NCI-H187 (cell line): Measurements from ENCODE around the gene CNGB1.
"Not testable (repeated sequence)": the region's sequence is repeated elsewhere in the genome, so short reads cannot be mapped to it uniquely, and the experiment has no call there.

Source experiments
- DNase-seq, 2 experiments: peaks; one replicate each; lab custom pipeline; 2025; lab: John Stamatoyannopoulos, UW

CNGB1 gene

DNA sequence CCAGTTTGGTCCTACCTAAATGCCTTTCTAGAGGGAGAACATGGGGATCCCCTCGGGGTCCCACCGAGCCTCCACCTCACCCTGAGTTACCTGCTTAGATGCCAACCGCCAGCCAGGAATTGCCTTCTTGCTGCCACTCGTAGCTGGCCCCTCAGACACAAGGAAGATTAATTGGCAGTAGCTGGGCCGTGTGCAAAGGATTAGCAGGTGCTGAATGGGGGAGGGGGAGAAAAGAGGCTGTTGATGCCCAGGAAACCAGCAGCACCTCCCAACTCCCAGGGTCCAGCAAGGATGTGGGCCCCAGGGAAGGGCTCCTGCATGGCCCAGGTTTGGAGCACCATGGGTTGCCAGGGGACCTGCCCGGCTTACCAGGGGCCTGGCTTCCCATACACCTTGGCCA, at the start of gene CNGB1:
TSS of gene CNGB1 (minus strand) at position 159 of the 400 bp plus-strand sequence. CDS start 3,842 bp downstream, outside the sequence.
- DNase-seq, result no peak

DNA sequence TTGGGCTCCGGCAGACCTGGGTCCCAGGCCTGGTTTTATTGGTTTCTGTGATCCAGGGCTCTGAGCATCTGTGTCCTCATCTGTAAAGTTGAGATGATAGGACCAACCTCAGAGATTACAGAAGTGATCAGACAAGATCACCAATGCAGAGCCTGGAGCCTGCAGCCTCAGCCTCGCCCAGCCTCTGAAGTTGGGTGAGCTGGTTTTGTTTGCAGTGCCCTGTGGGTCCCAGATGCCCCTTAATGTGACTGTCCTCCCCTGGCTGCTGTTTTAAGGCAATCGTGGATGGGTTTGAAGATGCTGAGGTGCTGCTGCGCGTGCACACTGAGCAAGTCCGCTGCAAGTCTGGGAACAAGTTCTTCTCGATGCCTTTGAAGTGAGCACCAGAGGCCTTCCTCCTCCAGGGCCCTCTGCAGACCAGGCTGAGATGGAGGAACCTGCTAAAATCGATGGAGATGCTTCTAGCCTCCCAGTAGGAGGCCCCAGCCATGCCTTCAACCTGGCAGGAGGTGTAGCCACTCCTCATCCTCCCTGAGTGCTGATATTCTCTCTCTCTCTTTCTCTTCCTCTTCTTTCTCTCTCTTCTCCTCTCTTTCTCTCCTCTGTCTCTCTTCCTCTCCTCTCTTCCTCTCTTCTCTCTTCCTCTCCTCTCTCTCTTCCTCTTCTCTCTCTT, 49.1 kb upstream of the CNGB1 start:
- no peak for DNase-seq

DNA sequence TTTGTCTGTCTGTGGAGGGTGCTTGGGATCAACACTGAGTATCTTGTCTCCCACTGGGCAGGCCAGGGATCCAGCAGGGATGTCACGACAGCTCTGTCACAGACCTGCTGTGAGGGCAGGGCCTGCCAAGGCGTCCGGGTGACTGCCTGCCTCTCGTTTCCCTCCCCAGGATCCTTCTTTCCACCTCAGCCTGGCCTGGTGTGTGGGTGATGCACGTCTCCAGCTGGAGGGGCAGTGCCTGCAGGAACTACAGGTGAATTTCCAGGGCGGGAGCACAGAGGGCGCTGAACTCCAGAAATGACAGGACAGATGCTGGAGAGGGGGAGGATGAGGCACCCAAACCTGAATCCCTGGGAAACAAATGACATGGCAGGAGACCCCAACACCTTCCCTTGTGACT, 47.9 kb upstream of the CNGB1 start:
- no peak for DNase-seq

DNA sequence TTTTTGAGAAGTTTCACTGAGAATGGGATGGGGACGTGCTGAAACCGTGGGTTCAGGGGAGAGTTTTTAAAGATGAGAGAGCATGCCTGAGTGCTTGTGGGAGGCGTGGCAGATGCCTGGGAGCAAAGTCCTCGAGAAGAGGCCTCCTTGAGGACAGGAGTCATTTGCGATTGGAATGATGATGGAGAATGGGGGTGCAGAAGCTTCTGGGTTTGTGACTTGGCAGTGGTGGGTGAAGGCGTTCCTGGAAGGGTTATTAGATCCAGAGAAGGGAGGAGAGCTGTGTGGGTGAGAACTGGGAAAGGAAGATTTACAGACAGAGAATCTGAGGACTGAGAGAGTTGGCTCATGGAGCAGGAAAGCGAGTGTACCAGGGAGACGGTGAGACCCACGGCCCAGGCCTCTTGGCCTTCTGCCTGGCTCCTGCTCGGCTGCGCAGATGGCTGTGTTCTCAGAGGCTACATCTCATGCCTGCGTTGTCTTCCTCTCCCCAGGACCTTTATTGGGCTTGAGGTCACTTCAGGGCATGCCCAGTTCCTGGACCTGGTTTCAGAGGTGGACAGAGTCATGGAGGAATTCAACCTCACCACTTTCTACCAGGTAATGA, 46.0 kb upstream of the CNGB1 start:
- DNase-seq, result no peak

DNA sequence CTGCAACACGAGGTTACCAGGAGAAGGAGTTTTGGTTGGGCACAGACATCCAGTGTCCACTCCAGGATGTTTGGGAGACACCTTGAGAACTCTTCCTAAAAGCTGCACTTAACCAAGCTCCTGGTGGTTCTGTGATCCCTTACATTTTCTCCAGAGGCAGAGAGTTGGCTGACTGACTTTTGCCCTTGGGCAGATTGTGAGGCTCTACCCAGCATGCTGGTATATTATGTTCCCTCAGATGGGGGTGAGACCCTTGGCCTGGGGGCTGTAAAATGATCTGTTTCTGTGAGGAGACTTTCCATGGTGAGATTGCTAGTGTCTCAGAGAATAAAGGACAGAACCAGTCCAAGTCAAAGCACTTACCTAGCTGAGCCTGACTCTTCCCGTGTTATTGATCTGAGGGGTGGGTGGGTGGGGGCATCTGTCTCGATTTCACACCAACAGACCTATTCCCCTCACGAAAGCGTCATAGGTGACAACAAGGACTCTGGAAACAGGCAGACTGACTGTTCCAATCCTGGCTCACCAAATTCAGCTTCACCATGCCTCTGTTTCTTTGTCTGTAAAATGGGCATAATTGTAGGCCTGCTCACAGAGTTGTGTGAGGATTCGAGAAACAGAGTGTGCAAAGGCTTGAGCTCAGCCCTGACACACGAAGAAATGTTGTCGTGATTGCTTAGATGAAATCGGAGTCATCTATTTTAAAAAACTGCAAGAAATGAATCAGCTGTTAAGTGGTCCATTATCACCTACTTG, 42.5 kb upstream of the CNGB1 start:
- no peak for DNase-seq

DNA sequence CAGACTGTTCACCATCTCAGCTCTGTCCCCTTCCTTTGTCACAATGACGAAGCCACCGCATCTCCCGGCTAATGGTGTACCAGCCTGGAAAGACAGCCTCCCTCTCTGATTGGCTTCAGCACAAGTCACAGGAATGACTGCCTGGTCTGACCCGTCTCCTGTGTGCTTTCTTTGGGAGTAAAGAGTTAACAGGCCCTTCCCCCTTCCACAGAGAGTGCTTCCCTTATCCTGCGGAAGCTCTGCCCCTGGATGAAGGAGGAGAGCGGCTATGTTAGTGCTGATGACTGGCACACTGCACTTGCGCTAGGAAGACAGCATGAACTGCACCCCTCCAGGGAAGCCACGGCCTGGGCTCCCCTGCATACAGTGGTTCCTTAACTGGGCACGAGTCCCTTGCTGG, 41.6 kb upstream of the CNGB1 start:
- DNase-seq, result no peak

DNA sequence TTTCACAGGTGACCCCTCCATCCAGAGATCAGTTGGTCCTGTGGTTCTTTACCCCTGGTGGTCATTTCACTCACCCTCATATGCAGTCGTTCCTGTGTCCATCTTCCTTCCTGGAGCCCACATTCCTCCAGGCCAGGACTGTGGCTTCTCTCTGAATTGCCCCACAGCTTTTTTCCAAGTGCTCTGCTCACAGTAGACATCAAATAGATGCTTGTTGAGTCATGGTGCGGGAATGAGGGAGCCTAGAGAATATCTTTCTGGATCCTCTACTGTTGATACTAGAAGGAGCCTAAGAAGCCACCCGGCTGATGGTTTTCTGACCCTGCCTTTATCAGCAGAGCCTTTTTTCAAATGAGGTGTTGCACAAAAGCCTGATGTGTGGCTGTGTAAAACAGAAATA, 40.7 kb upstream of the CNGB1 start:
- no peak for DNase-seq

DNA sequence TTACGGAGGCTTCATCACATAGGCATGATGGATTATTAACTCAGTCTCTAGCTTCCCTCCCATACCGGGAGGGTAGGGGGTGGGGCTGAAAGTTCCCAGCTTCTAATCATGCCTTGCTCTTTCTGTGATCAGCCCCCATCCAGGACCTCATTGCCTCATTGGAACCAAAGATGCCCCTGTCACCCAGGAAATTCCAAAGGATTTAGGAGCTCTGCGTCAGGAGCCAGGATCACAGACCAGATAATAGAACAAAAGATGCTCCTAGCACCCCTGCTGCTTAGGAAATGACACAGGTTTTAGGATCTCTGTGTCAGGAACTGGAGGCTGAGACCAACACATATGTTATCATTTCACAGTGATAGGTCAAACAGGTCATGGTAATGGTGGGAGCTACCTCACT, 40.0 kb upstream of the CNGB1 start:
- DNase-seq, result no peak

DNA sequence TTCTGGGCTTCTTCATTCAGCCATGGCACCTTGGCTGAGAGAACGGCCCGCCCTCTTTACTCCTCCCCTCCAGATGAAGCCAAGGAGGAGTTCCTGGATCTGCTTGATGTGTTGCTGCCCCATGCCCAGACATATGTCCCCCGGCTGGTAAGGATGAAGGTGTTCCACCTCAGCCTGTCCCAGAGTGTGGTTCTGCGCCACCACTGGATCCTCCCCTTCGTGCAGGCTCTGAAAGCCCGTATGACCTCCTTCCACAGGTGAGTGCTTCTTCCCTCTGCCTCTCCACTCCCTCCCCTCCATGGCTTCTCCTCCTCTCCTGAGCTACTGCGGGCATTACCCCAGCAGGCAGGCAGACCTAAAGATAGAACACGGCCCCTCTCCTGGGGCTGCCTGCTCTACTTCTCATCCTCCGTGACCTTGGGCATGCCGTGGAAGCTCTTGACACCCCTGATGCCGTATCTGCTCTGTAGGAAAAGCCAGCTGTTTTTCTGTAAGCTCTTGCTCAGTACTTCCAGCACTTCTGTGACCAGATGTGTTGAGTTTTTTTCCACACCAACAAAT, 39.0 kb upstream of the CNGB1 start:
- DNase-seq, result no peak

DNA sequence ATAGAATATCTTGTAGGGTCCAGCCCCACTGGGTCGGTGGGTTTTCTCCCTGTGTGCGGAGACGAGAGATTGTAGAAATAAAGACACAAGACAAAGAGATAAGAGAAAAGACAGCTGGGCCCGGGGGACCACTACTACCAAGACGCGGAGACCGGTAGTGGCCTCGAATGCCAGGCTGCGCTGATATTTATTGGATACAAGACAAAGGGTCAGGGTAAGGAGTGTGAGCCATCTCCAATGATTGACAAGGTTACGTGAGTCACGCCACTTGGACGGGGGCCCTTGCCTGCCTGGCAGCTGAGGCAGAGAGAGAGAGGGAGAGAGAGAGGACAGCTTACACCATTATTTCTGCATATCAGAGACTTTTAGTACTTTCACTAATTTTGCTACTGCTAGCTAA, 33.8 kb upstream of the CNGB1 start:
- DNase-seq, result not testable (repeated sequence)

DNA sequence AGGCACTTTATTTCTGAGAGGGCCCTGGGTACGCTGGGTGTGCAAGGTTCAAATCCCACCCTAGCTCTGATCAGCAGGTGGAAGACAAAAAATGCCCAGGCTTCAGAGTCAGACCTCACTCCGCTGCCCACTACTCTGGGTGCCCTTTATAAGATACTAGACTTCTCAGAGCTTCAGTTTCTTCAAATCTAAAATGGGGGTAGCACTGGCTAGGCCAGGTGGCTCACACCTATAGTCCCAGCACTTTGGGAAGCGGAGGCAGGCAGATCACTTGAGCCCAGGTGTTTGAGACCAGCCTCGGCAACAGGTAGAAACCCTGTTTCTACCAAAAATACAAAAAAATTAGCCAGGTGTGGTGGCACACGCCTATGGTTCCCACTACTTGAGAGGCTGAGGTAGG, 32.0 kb upstream of the CNGB1 start:
- no peak for DNase-seq

DNA sequence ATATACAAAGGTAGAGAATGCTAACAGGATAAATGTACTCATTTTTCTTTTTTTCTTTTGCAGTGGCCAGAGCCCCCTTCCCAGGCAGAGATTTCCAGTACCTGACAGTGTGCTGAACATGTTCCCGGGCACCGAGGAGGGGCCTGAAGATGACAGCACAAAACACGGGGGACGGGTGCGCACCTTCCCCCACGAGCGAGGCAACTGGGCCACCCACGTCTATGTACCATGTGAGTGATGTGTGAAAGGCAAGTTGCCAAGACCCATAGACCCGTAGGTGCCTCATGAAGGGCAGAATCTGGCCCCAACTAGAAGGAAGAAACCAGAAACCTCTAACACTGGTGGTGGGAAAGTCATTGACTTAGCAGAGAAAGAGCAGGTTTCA, 31.5 kb upstream of the CNGB1 start:
- DNase-seq, result no peak

DNA sequence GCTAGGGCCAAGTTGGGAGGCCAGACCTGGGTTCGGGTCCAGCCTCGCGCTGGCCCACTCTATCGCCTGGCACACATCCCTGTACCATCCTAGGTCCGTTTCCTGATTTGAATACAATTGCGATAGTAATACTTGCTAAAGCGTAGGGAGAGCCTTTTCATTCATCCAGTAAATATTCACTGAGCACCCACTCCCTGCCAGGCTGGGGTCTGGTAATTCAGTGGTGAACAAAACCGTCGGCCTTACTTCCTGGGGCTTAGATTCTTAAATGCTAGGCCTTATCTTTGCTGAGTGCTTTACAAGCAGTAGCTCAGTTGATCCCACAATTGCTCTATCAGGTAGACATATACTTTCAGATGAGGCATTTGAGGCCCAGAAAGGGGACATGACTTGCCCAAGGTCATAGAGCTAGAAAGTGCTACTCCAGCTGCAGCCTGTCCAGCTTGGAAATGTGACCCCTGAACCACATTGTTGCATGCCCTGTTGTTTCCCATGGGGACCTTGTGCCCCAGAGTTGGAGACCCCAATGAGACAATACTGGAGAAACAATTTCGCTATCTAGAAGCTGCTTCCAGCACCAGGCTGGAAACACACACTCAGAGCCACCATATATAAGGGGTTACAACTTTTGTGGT, 31.0 kb upstream of the CNGB1 start:
- no peak for DNase-seq

DNA sequence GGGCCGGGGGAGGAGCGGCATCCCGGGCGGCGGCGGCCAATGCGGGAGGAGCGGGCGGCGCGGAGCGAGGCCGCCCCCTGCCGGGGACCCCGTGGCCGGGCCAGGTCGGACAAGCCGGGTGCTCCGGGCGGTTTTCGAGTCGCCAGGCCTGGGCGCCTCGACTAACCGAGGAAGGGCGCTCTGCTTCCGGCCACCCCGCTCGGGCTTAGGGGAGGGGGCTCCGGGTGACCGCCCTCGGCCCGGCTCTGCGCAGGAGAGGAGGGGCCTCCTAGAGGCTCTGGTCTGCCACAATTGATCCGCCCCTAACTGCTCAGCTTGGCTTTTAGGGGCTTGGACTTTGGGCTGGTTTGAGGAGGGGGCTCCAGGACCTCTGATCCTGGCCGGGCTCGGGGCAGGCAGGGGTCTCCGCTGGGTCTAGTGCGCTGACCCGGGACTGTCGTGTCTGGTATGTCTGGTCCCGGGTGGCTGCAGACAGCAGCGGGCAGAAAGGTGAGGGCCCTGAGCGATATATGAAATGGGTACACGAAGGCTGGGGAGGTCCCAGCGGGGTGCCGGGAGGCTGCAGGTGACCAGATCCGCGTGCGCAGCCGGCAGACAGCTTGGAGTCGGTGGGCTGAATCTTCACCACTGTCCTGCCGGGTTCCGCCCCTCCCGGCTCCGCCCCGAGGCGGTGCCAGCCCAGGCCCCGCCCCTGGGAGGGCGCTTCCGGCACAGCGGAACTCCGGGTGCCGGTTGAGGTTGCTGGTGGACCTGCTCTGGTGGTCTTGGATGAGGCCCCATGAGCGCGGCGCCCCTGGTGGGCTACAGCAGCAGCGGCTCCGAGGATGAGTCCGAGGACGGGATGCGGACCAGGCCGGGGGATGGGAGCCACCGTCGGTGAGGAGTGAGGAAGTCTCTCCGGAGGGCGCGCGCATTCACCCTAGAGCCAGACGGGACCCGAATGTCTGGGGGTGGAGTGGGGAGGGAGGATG, 30.1 kb upstream of the CNGB1 start, which contains the start of gene USB1:
TSS of gene USB1 (plus strand) at position 702 of the 971 bp plus-strand sequence. CDS start at position 779, 77 bp downstream.
- peak; percentile 40 to 77 for DNase-seq

DNA sequence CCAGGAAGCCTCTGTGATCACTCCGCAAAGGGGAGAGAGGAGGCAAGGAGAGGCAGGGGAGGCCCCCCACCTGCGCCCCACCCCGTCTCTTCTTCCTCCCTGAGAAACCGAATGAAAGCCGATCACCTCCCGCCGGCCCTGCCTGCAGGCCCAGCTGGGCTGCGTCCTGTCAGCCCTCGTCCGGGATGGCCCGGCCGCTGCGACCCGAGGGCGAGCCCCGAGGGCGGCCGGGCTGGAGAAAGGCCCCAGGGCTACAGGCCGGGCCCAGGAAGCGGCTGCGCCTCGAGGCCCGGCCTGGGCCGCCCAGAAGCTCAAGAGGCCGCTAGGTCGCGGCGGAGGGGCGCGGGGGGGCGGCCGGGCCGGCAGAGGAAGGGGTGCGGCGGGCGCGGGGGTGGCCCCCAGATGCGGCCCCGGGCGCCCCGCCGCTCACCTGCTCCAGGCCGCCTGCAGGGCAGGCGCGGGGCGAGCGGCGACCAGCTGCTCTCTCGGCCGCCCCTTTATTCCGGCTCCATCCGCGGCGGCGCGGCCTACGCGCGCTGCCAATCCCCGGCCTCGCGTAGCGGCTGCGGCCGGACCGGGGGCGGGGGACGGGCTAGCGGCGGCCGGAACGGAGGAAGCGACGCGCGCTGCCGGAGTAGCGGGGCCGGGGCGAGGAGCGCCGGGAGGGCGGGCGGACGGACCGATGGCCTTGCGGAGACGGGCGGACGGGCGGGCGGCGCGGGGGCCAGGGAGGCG, 29.2 kb upstream of the CNGB1 start, which contains the start of gene ZNF319:
TSS of gene ZNF319 (minus strand) at position 702 of the 735 bp plus-strand sequence. CDS start 2,407 bp downstream, outside the sequence.
- no peak for DNase-seq

DNA sequence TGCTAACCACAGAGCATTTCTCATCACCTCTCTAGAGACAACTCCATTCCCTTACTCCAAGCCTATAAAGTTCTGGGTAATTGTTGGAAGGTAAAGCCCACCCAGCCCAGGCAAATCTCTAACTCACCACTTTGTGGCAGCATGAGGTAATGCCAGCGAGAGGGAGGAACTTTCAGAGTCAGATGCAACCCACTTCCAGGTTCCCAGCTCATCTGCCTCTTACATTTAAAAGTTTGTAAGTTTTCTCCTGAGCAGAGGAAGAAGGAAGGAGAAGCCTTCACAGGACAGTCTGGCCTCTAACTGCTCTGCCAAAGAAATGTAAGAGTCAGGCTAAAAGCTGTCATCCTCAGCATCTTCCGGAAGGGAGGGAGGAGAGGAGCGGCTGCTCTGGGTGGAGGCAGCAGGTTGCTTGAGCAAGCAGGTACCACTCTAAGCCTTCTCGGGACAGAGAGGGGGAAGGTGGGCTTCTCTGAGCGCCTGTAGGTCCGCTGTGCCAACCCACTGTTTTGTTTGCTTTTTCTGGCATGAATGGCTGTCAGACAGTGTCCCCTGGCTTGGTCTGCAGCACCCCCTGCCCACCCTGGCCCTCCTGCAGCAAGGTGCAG, 28.5 kb upstream of the CNGB1 start:
- no peak for DNase-seq

DNA sequence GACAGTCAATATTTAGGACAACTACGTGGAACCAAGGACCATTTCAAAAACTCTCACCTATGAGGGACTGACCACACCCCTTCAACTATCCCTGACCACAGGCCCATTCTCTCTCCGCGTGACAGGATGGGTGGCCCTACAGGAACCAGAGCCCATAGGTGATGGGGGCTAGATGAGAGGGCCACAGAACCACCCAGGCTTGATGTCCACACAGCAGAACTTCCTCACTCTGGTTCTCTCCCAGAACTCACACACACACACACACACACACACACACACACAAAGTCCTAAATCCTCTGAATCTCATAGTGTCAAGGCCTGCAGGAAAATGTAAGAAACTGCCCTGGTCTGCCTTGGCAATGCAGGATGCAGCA, 28.1 kb upstream of the CNGB1 start:
- no peak for DNase-seq

DNA sequence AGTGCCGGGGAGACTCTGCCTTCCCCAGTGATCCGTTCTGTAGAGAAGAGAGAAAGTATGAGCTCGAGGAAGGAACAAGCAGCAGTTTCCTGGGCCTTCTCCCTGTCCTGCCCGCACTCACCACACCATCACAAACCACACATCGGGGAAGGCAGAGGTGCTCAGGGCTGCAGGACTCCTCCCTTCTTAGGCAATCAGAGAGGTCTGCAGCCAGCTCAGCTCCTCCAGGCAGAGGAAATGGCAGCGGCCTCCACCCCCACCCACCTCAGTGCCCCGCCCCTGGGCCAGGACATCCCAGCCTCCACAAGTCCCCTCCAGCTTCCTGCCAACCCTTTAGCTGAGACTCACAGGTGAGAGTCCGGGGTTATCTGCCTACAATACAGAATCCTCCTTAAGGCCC, 27.6 kb upstream of the CNGB1 start:
- no peak for DNase-seq

DNA sequence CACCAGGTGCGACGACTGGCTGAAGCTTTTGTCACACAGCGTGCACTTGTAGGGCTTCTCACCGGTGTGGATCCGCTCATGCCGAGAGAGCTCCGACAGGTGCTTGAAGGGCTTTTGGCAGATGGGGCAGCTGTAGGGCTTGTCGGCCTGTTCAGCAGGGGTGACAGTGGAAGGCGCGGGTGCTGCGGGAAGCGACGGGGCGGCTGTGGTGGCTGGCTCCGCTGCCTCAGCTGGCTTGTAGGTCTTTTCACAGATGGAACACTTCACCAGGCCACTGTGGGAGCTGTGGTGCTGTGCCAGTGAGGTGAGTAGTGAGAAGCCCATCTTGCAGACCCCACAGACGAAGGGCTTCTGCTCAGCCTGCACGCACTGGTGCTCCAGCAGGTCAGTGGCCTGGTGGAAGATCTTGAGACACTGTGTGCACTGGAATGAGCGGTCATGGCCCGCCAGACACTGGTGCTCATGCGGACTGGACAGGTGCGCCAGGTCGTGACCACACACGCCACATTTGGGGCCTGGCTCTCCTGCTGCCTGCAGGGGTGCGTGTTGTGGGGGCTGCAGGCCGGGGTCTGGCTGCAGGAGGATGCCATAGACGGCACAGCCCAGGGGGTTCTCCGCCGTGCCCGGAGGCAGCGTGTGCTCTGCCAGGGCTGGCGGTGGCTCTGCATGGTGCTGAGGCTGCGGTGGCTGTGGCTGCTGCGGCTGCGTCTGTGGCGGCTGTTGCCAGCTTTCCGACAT, 26.8 kb upstream of the CNGB1 start:
- DNase-seq, result no peak
